ENCODE measurements around the gene DLX1.
"Not testable (repeated sequence)": the region's sequence is repeated elsewhere in the genome, so short reads cannot be mapped to it uniquely, and the experiment has no call there.

Gene DLX1

GRCh38 chr2:172120118-172120517 is 34.8 kb downstream of the DLX1 start:
- no peak for DNase-seq

- no peak for DNase-seq
Measured at GRCh38 chr2:172128484-172128883, 43.2 kb downstream of the DLX1 start.

- no peak for DNase-seq
Measured at GRCh38 chr2:172129404-172129803, 44.1 kb downstream of the DLX1 start.

- DNase-seq = no peak
Measured at GRCh38 chr2:172131713-172132555, 46.6 kb downstream of the DLX1 start.

- no peak for DNase-seq
Measured at GRCh38 chr2:172134270-172134669, 49.0 kb downstream of the DLX1 start.

- DNase-seq = no peak
Measured at GRCh38 chr2:172135446-172135845, 50.1 kb downstream of the DLX1 start.

GRCh38 chr2:172137109-172137508 is 51.8 kb downstream of the DLX1 start:
- no peak for DNase-seq

GRCh38 chr2:172137943-172138342 is 52.6 kb downstream of the DLX1 start:
- no peak for DNase-seq

- DNase-seq = not testable (repeated sequence)
Measured at GRCh38 chr2:172138727-172139126, 53.4 kb downstream of the DLX1 start.

All from activated CD4-positive, alpha-beta T cell treated with anti-CD3 and anti-CD28 coated beads, Interleukin-2, amount 50 U/mL, for 16 hours (primary cell).